ENCODE results near the gene CYP2J2.
"Not testable (repeated sequence)": the region's sequence is repeated elsewhere in the genome, so short reads cannot be mapped to it uniquely, and the experiment has no call there.

CYP2J2 gene

GRCh38 chr1:59877108-59877682 is 49.4 kb downstream of the CYP2J2 start:
- H3K27me3 ChIP-seq (ENCODE audit: control insufficient read depth, insufficient read depth, low read length, poor library complexity, severe bottlenecking) = no peaks in the 10 kb centered on the region
- WGBS, 2 experiments = 89 to 94% methylated on average over 2 of the region's 2 CpGs
- H3K4me3 ChIP-seq (ENCODE audit: insufficient read depth, low read depth, low read length) = no peak overlapping the region
- H3K4me1 ChIP-seq (ENCODE audit: control insufficient read depth, insufficient read depth, low read length) = no peaks in the 10 kb centered on the region
- H3K36me3 ChIP-seq (ENCODE audit: control insufficient read depth, insufficient read depth, low read length) = no peaks in the 10 kb centered on the region
- no peak overlapping the region for H3K27ac ChIP-seq (ENCODE audit: insufficient read depth, low read depth, low read length, poor library complexity, severe bottlenecking)
- H3K9me3 ChIP-seq (ENCODE audit: control insufficient read depth, low read length) = no peaks in the 10 kb centered on the region

- no peaks in the 10 kb centered on the region for H3K36me3 ChIP-seq (ENCODE audit: control insufficient read depth, insufficient read depth, low read length)
- H3K4me1 ChIP-seq (ENCODE audit: control insufficient read depth, insufficient read depth, low read length) = no peaks in the 10 kb centered on the region
- H3K4me3 ChIP-seq (ENCODE audit: insufficient read depth, low read depth, low read length) = no peak overlapping the region
- H3K9me3 ChIP-seq (ENCODE audit: control insufficient read depth, low read length) = no peaks in the 10 kb centered on the region
- no peaks in the 10 kb centered on the region for H3K27me3 ChIP-seq (ENCODE audit: control insufficient read depth, insufficient read depth, low read length, poor library complexity, severe bottlenecking)
- H3K27ac ChIP-seq (ENCODE audit: insufficient read depth, low read depth, low read length, poor library complexity, severe bottlenecking) = no peak overlapping the region
Measured at GRCh38 chr1:59871746-59872145, 54.8 kb downstream of the CYP2J2 start.

GRCh38 chr1:59866462-59866861 is 60.1 kb downstream of the CYP2J2 start:
- no peak overlapping the region for H3K27ac ChIP-seq (ENCODE audit: insufficient read depth, low read depth, low read length, poor library complexity, severe bottlenecking)
- no peaks in the 10 kb centered on the region for H3K9me3 ChIP-seq (ENCODE audit: control insufficient read depth, low read length)
- no peak overlapping the region for H3K4me3 ChIP-seq (ENCODE audit: insufficient read depth, low read depth, low read length)
- H3K27me3 ChIP-seq (ENCODE audit: control insufficient read depth, insufficient read depth, low read length, poor library complexity, severe bottlenecking) = no peaks in the 10 kb centered on the region
- H3K4me1 ChIP-seq (ENCODE audit: control insufficient read depth, insufficient read depth, low read length) = no peaks in the 10 kb centered on the region
- H3K36me3 ChIP-seq (ENCODE audit: control insufficient read depth, insufficient read depth, low read length) = no peaks in the 10 kb centered on the region
- 83 to 94% methylated on average over 1 to 2 of the region's 2 CpGs for WGBS, 2 experiments

- no peaks in the 10 kb centered on the region for H3K36me3 ChIP-seq (ENCODE audit: control insufficient read depth, insufficient read depth, low read length)
- H3K27me3 ChIP-seq (ENCODE audit: control insufficient read depth, insufficient read depth, low read length, poor library complexity, severe bottlenecking) = no peaks in the 10 kb centered on the region
- H3K4me1 ChIP-seq (ENCODE audit: control insufficient read depth, insufficient read depth, low read length) = no peaks in the 10 kb centered on the region
- H3K4me3 ChIP-seq (ENCODE audit: insufficient read depth, low read depth, low read length) = no peak overlapping the region
- H3K27ac ChIP-seq (ENCODE audit: insufficient read depth, low read depth, low read length, poor library complexity, severe bottlenecking) = no peak overlapping the region
- 93 to 97% methylated on average over 5 of the region's 5 CpGs for WGBS, 2 experiments
- H3K9me3 ChIP-seq (ENCODE audit: control insufficient read depth, low read length) = no peaks in the 10 kb centered on the region
Measured at GRCh38 chr1:59857679-59858354, 68.8 kb downstream of the CYP2J2 start.

GRCh38 chr1:59856725-59857338 is 69.7 kb downstream of the CYP2J2 start:
- H3K27ac ChIP-seq (ENCODE audit: insufficient read depth, low read depth, low read length, poor library complexity, severe bottlenecking) = no peak overlapping the region
- 93 to 95% methylated on average over 4 of the region's 4 CpGs for WGBS, 2 experiments

GRCh38 chr1:59855297-59855696 is 71.3 kb downstream of the CYP2J2 start:
- not testable (repeated sequence) for H3K4me3 ChIP-seq (ENCODE audit: insufficient read depth, low read depth, low read length); H3K27ac ChIP-seq (ENCODE audit: insufficient read depth, low read depth, low read length, poor library complexity, severe bottlenecking); H3K36me3 ChIP-seq (ENCODE audit: control insufficient read depth, insufficient read depth, low read length); H3K27me3 ChIP-seq (ENCODE audit: control insufficient read depth, insufficient read depth, low read length, poor library complexity, severe bottlenecking); H3K4me1 ChIP-seq (ENCODE audit: control insufficient read depth, insufficient read depth, low read length); H3K9me3 ChIP-seq (ENCODE audit: control insufficient read depth, low read length)
- 63 to 100% methylated on average over 1 of the region's 1 CpG for WGBS, 2 experiments

More at GRCh38 chr1:59856725-59857338, 69.7 kb downstream of the CYP2J2 start:
- Histone ChIP-seq H3K36me3 (ENCODE audit: control insufficient read depth, insufficient read depth, low read length) (no peaks in the 10 kb centered on the region), H3K27me3 (ENCODE audit: control insufficient read depth, insufficient read depth, low read length, poor library complexity, severe bottlenecking) (no peaks in the 10 kb centered on the region), H3K4me1 (ENCODE audit: control insufficient read depth, insufficient read depth, low read length) (no peaks in the 10 kb centered on the region), H3K9me3 (ENCODE audit: control insufficient read depth, low read length) (no peaks in the 10 kb centered on the region), H3K4me3 (ENCODE audit: insufficient read depth, low read depth, low read length) (no peak overlapping the region)

GRCh38 chr1:59852117-59852516 is 74.5 kb downstream of the CYP2J2 start:
- H3K9me3 ChIP-seq (ENCODE audit: control insufficient read depth, low read length) = no peaks in the 10 kb centered on the region
- H3K27me3 ChIP-seq (ENCODE audit: control insufficient read depth, insufficient read depth, low read length, poor library complexity, severe bottlenecking) = no peaks in the 10 kb centered on the region
- no peaks in the 10 kb centered on the region for H3K4me1 ChIP-seq (ENCODE audit: control insufficient read depth, insufficient read depth, low read length)
- no peak overlapping the region for H3K27ac ChIP-seq (ENCODE audit: insufficient read depth, low read depth, low read length, poor library complexity, severe bottlenecking)
- H3K4me3 ChIP-seq (ENCODE audit: insufficient read depth, low read depth, low read length) = no peak overlapping the region
- no peaks in the 10 kb centered on the region for H3K36me3 ChIP-seq (ENCODE audit: control insufficient read depth, insufficient read depth, low read length)
- 70 to 83% methylated on average over 1 of the region's 1 CpG for WGBS, 2 experiments

- Histone ChIP-seq H3K9me3 (ENCODE audit: control insufficient read depth, low read length) (no peaks in the 10 kb centered on the region), H3K27ac (ENCODE audit: insufficient read depth, low read depth, low read length, poor library complexity, severe bottlenecking) (no peak overlapping the region), H3K27me3 (ENCODE audit: control insufficient read depth, insufficient read depth, low read length, poor library complexity, severe bottlenecking) (no peaks in the 10 kb centered on the region), H3K36me3 (ENCODE audit: control insufficient read depth, insufficient read depth, low read length) (no peaks in the 10 kb centered on the region), H3K4me3 (ENCODE audit: insufficient read depth, low read depth, low read length) (no peak overlapping the region), H3K4me1 (ENCODE audit: control insufficient read depth, insufficient read depth, low read length) (no peaks in the 10 kb centered on the region)
- 92 to 100% methylated on average over 2 of the region's 2 CpGs for WGBS, 2 experiments
Measured at GRCh38 chr1:59846895-59847282, 79.7 kb downstream of the CYP2J2 start.

- no CpG with 5 or more reads among the region's 3 CpGs for WGBS, 2 experiments
Measured at GRCh38 chr1:59846209-59846894, 80.2 kb downstream of the CYP2J2 start.

GRCh38 chr1:59845091-59845490 is 81.5 kb downstream of the CYP2J2 start:
- H3K27me3 ChIP-seq (ENCODE audit: control insufficient read depth, insufficient read depth, low read length, poor library complexity, severe bottlenecking) = no peaks in the 10 kb centered on the region
- H3K4me3 ChIP-seq (ENCODE audit: insufficient read depth, low read depth, low read length) = no peak overlapping the region
- no peaks in the 10 kb centered on the region for H3K36me3 ChIP-seq (ENCODE audit: control insufficient read depth, insufficient read depth, low read length)
- WGBS, 2 experiments = 77 to 78% methylated on average over 2 of the region's 2 CpGs
- H3K4me1 ChIP-seq (ENCODE audit: control insufficient read depth, insufficient read depth, low read length) = no peaks in the 10 kb centered on the region
- no peaks in the 10 kb centered on the region for H3K9me3 ChIP-seq (ENCODE audit: control insufficient read depth, low read length)
- no peak overlapping the region for H3K27ac ChIP-seq (ENCODE audit: insufficient read depth, low read depth, low read length, poor library complexity, severe bottlenecking)

More at GRCh38 chr1:59846209-59846894, 80.2 kb downstream of the CYP2J2 start:
- Histone ChIP-seq H3K4me1 (ENCODE audit: control insufficient read depth, insufficient read depth, low read length) (no peaks in the 10 kb centered on the region), H3K36me3 (ENCODE audit: control insufficient read depth, insufficient read depth, low read length) (no peaks in the 10 kb centered on the region), H3K27me3 (ENCODE audit: control insufficient read depth, insufficient read depth, low read length, poor library complexity, severe bottlenecking) (no peaks in the 10 kb centered on the region), H3K9me3 (ENCODE audit: control insufficient read depth, low read length) (no peaks in the 10 kb centered on the region), H3K4me3 (ENCODE audit: insufficient read depth, low read depth, low read length) (no peak overlapping the region), H3K27ac (ENCODE audit: insufficient read depth, low read depth, low read length, poor library complexity, severe bottlenecking) (no peak overlapping the region)
